Liver (tissue), 9 donors: ENCODE measurements around the gene F13B. TPM values are rescaled to one million over a fixed set of nuclear protein-coding genes. Genes with fewer than 3 reads are reported as not detected.

Experiments used
- DNase-seq: peaks from one replicate; pipeline ENCODE4 v3.0.0-alpha.2; 2017; ENCODE audit warnings: low spot score
- H3K27ac ChIP-seq, 2 donors: one replicate each; pipeline ENCODE4 v1.7.0; 2013; ENCODE audit warnings: inconsistent platforms in 2 of 2, low read length in 2 of 2, control low read depth in 1 of 2, low read depth in 1 of 2, mild to moderate bottlenecking in 1 of 2
- H3K27me3 ChIP-seq, 4 donors: one replicate each; pipeline versions ENCODE4 v1.6.1 to v1.7.0; 2013; ENCODE audit warnings: low read length in 3 of 4, inconsistent platforms in 1 of 4, mild to moderate bottlenecking in 1 of 4, moderate library complexity in 1 of 4; ENCODE audit not compliant: control insufficient read depth in 4 of 4, insufficient read depth in 4 of 4
- H3K36me3 ChIP-seq, 4 donors: one replicate each; pipeline versions ENCODE4 v1.6.1 to v1.7.0; 2013; ENCODE audit warnings: low read length in 3 of 4, mild to moderate bottlenecking in 3 of 4, low read depth in 1 of 4, moderate library complexity in 1 of 4; ENCODE audit not compliant: control insufficient read depth in 4 of 4, insufficient read depth in 3 of 4
- H3K4me1 ChIP-seq, 4 donors: one replicate each; pipeline versions ENCODE4 v1.6.1 to v1.7.0; 2013; ENCODE audit warnings: low read length in 3 of 4, mild to moderate bottlenecking in 3 of 4, moderate library complexity in 1 of 4; ENCODE audit not compliant: control insufficient read depth in 4 of 4, insufficient read depth in 4 of 4
- H3K4me3 ChIP-seq, 3 donors: one replicate each; pipeline versions ENCODE4 v1.6.1 to v1.7.0; 2013; ENCODE audit warnings: low read length in 3 of 3, control low read depth in 1 of 3, low read depth in 1 of 3, mild to moderate bottlenecking in 1 of 3
- H3K9ac ChIP-seq, 2 donors: one replicate each; pipeline ENCODE4 v1.7.0; 2013; ENCODE audit warnings: low read length in 2 of 2, mild to moderate bottlenecking in 2 of 2, moderate library complexity in 2 of 2, control low read depth in 1 of 2, low read depth in 1 of 2
- H3K9me3 ChIP-seq, 4 donors: one replicate each; pipeline versions ENCODE4 v1.6.1 to v1.7.0; 2013; ENCODE audit warnings: low read length in 3 of 4; ENCODE audit not compliant: control insufficient read depth in 4 of 4
- ATF3 ChIP-seq: IDR thresholded peaks from 2 replicates; pipeline ENCODE4 v1.6.1; 2016; ENCODE audit warnings: antibody characterized with exemption
- EGR1 ChIP-seq, 2 donors: IDR thresholded peaks; 2 replicates each; pipeline ENCODE4 v1.6.1; 2016 to 2018; ENCODE audit warnings: antibody characterized with exemption in 2 of 2, low read depth in 2 of 2
- FOXA1 ChIP-seq: IDR thresholded peaks from 2 replicates; pipeline ENCODE4 v1.6.1; 2016; ENCODE audit warnings: antibody characterized with exemption
- GABPA ChIP-seq, 2 donors: IDR thresholded peaks in 1 of 2; conservative IDR thresholded peaks in 1 of 2; 2 replicates each; pipeline ENCODE4 v1.6.1; 2016; ENCODE audit warnings: antibody characterized with exemption in 2 of 2, mild to moderate bottlenecking in 1 of 2, moderate library complexity in 1 of 2
- HNF4A ChIP-seq, 2 donors: conservative IDR thresholded peaks; 2 replicates each; pipeline ENCODE4 v1.6.1; 2016; ENCODE audit warnings: antibody characterized with exemption in 2 of 2, mild to moderate bottlenecking in 2 of 2
- JUND ChIP-seq, 2 donors: IDR thresholded peaks; 2 replicates each; pipeline ENCODE4 v1.6.1; 2016; ENCODE audit warnings: antibody characterized with exemption in 2 of 2
- REST ChIP-seq: IDR thresholded peaks from 2 replicates; pipeline ENCODE4 v1.6.1; 2016; ENCODE audit warnings: antibody characterized with exemption, mild to moderate bottlenecking
- RXRA ChIP-seq, 2 donors: IDR thresholded peaks; 2 replicates each; pipeline ENCODE4 v1.6.1; 2017 to 2018; ENCODE audit warnings: antibody characterized with exemption in 2 of 2, mild to moderate bottlenecking in 1 of 2
- TAF1 ChIP-seq: conservative IDR thresholded peaks from 2 replicates; pipeline ENCODE4 v1.6.1; 2016; ENCODE audit warnings: antibody characterized with exemption, mild to moderate bottlenecking
- YY1 ChIP-seq: IDR thresholded peaks from 2 replicates; pipeline ENCODE4 v1.6.1; 2016; ENCODE audit warnings: antibody characterized with exemption, mild to moderate bottlenecking
- ZBTB33 ChIP-seq: IDR thresholded peaks from 2 replicates; pipeline ENCODE4 v1.6.1; 2016; ENCODE audit warnings: antibody characterized with exemption
- WGBS: extraction: QIAGEN DNeasy Blood & Tissue Kit; methylation state at CpG from one replicate; pipeline ENCODE4 v1.1.7; 2013; 5-methylcytosine and 5-hydroxymethylcytosine counted together
- polyA plus RNA-seq, 2 donors: library from polyadenylated mRNA; stranded (reverse) in 1 of 2; unstranded in 1 of 2; fragments of 200-250 nt in 1 of 2; fragments of >200 nt in 1 of 2; fragmentation: Nextera tagmentation in 1 of 2; extraction: Ambion mirVana in 1 of 2; gene quantifications; one replicate each; pipeline versions ENCODE4 v1.2.1 to v1.2.3, GENCODE V29; 2013 to 2015
- total RNA-seq, 2 donors: library from RNA; depleted of rRNA; stranded (reverse); fragments of >200 nt; gene quantifications; one replicate each; pipeline ENCODE4 v1.2.3, GENCODE V29; 2014
- donor health status: healthy.
- donor health status: healthy.
- donor health status: healthy.
- donor health status: healthy.
- donor health status: healthy.

Gene F13B
- total and polyA plus RNA-seq, 4 donors, result 42.3 to 194 (median 80.2) TPM

- Histone ChIP-seq H3K9me3 (no peaks in the 10 kb centered on the region), H3K27ac (no peak overlapping the region), H3K27me3 (no peaks in the 10 kb centered on the region), H3K4me3 (no peak overlapping the region), H3K4me1 (no peaks in the 10 kb centered on the region), H3K36me3 (peaks cover 1 to 8% (median 6%) of the 10 kb centered on the region in 4 donors), H3K9ac (no peak overlapping the region)
- WGBS, result 80% methylated on average over 4 of the region's 4 CpGs
- DNase-seq, result no peak
- TF ChIP-seq ATF3, result no peak
- TF ChIP-seq ZBTB33, result no peak
- no peak for TF ChIP-seq RXRA (IDR thresholded peaks at IDR 0.05)
- TF ChIP-seq TAF1, result no peak
- TF ChIP-seq REST, result no peak
Observed at GRCh38 chr1:197042676-197043341, 24.3 kb downstream of the F13B start.

- H3K9me3 ChIP-seq, result no peaks in the 10 kb centered on the region
Observed at GRCh38 chr1:197041486-197042353, 25.3 kb downstream of the F13B start.

More at GRCh38 chr1:197041486-197042353, 25.3 kb downstream of the F13B start:
- Histone ChIP-seq H3K9ac (no peak overlapping the region), H3K36me3 (peaks cover 1 to 8% (median 6%) of the 10 kb centered on the region in 4 donors), H3K27ac (no peak overlapping the region), H3K4me1 (no peaks in the 10 kb centered on the region), H3K27me3 (no peaks in the 10 kb centered on the region), H3K4me3 (no peak overlapping the region)
- no peak for TF ChIP-seq ATF3
- TF ChIP-seq TAF1, result no peak
- TF ChIP-seq EGR1 (IDR thresholded peaks at IDR 0.05; ENCODE audit: low read depth in 2 of 2), result no peak
- TF ChIP-seq YY1, result no peak
- TF ChIP-seq RXRA (IDR thresholded peaks at IDR 0.05), result no peak
- no peak for TF ChIP-seq JUND (IDR thresholded peaks at IDR 0.05)
- TF ChIP-seq HNF4A (conservative IDR thresholded peaks at IDR 0.05), result no peak
- TF ChIP-seq GABPA (IDR thresholded peaks at IDR 0.05 in 1 of 2, conservative IDR thresholded peaks at IDR 0.05 in 1 of 2), result no peak
- no peak for TF ChIP-seq FOXA1
- 86% methylated on average over 7 of the region's 7 CpGs for WGBS
- DNase-seq, result no peak
